KMS-11 (cell line): ENCODE results near the gene ZNF646.

Source experiments
- H2AFZ ChIP-seq: fragments of 200-600 bp; sonication (generic); 2 replicates; pipeline ENCODE4 v1.6.1; 2016; ENCODE audit warnings: antibody characterized with exemption, mixed run types, low read depth
- H3K27ac ChIP-seq: fragments of 200-600 bp; sonication (generic); 2 replicates; pipeline ENCODE4 v1.6.1; 2016; ENCODE audit warnings: mild to moderate bottlenecking, mixed run types
- H3K27me3 ChIP-seq: fragments of 200-600 bp; sonication (generic); 2 replicates; pipeline ENCODE4 v1.6.1; 2017; ENCODE audit warnings: mild to moderate bottlenecking, low read depth, mixed run types, moderate library complexity; ENCODE audit not compliant: insufficient read depth
- H3K36me3 ChIP-seq: fragments of 200-600 bp; sonication (generic); 2 replicates; pipeline ENCODE4 v1.6.1; 2017; ENCODE audit warnings: mild to moderate bottlenecking, mixed run types; ENCODE audit not compliant: insufficient read depth
- H3K4me1 ChIP-seq: fragments of 200-600 bp; sonication (generic); 2 replicates; pipeline ENCODE4 v1.6.1; 2016; ENCODE audit warnings: mild to moderate bottlenecking, low read depth, mixed run types; ENCODE audit not compliant: poor library complexity, severe bottlenecking
- H3K4me2 ChIP-seq: fragments of 200-600 bp; sonication (generic); 2 replicates; pipeline ENCODE4 v1.7.0; 2016; ENCODE audit warnings: mild to moderate bottlenecking, mixed run types
- H3K4me3 ChIP-seq: fragments of 200-600 bp; sonication (generic); IDR thresholded peaks from 2 replicates; pipeline ENCODE4 v1.6.1; 2017; ENCODE audit warnings: low read depth, low read length, mixed read lengths; ENCODE audit not compliant: insufficient read depth
- H3K79me2 ChIP-seq: fragments of 200-600 bp; sonication (generic); 2 replicates; pipeline ENCODE4 v1.6.1; 2016; ENCODE audit warnings: low read depth, mixed run types; ENCODE audit not compliant: insufficient read depth
- H3K9ac ChIP-seq: fragments of 200-600 bp; sonication (generic); 2 replicates; pipeline ENCODE4 v1.6.1; 2016; ENCODE audit warnings: mild to moderate bottlenecking, mixed run types
- H4K20me1 ChIP-seq: fragments of 200-600 bp; sonication (generic); 2 replicates; pipeline ENCODE4 v1.6.1; 2016; ENCODE audit warnings: mild to moderate bottlenecking, mixed run types; ENCODE audit not compliant: insufficient read depth
- TF ChIP-seq, protein P1 (sequence below): fragments of 200-600 bp; sonication (generic); conservative IDR thresholded peaks from 2 replicates; pipeline ENCODE4 v1.6.1; 2017; ENCODE audit warnings: low read depth, mild to moderate bottlenecking, antibody characterized with exemption, low read length, moderate library complexity, mixed read lengths

The ZNF646 gene

DNA sequence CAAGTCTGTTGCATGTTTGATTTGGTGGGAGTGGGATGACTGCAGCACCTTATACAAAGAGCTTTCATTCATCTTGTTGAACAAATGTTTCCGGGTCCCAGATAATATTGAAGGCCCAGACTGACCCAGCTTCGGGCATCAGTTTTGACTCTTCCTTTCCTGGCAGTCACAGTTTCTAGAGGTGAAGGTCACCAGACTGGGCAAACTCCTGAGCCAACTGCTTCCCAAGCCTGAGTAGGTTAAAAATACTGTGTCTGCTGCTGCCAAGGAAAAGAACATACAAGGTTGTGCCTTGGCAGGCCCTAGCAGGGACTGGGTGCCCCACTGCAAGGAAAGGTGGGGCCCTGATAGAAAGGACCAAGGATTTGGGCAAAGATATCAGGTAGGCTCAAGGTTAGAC, 38.5 kb downstream of the ZNF646 start:
- Histone ChIP-seq H3K36me3 (no peaks in the 10 kb centered on the region), H4K20me1 (no peaks in the 10 kb centered on the region), H3K4me3 (no peak overlapping the region), H2AFZ (no peak overlapping the region), H3K4me1 (peaks cover 3% of the 10 kb centered on the region), H3K27me3 (no peaks in the 10 kb centered on the region), H3K4me2 (no peak overlapping the region), H3K9ac (no peak overlapping the region), H3K27ac (no peak overlapping the region), H3K79me2 (peaks cover 14% of the 10 kb centered on the region)
- TF ChIP-seq, protein P1, sequence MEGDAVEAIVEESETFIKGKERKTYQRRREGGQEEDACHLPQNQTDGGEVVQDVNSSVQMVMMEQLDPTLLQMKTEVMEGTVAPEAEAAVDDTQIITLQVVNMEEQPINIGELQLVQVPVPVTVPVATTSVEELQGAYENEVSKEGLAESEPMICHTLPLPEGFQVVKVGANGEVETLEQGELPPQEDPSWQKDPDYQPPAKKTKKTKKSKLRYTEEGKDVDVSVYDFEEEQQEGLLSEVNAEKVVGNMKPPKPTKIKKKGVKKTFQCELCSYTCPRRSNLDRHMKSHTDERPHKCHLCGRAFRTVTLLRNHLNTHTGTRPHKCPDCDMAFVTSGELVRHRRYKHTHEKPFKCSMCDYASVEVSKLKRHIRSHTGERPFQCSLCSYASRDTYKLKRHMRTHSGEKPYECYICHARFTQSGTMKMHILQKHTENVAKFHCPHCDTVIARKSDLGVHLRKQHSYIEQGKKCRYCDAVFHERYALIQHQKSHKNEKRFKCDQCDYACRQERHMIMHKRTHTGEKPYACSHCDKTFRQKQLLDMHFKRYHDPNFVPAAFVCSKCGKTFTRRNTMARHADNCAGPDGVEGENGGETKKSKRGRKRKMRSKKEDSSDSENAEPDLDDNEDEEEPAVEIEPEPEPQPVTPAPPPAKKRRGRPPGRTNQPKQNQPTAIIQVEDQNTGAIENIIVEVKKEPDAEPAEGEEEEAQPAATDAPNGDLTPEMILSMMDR, result no peak

DNA sequence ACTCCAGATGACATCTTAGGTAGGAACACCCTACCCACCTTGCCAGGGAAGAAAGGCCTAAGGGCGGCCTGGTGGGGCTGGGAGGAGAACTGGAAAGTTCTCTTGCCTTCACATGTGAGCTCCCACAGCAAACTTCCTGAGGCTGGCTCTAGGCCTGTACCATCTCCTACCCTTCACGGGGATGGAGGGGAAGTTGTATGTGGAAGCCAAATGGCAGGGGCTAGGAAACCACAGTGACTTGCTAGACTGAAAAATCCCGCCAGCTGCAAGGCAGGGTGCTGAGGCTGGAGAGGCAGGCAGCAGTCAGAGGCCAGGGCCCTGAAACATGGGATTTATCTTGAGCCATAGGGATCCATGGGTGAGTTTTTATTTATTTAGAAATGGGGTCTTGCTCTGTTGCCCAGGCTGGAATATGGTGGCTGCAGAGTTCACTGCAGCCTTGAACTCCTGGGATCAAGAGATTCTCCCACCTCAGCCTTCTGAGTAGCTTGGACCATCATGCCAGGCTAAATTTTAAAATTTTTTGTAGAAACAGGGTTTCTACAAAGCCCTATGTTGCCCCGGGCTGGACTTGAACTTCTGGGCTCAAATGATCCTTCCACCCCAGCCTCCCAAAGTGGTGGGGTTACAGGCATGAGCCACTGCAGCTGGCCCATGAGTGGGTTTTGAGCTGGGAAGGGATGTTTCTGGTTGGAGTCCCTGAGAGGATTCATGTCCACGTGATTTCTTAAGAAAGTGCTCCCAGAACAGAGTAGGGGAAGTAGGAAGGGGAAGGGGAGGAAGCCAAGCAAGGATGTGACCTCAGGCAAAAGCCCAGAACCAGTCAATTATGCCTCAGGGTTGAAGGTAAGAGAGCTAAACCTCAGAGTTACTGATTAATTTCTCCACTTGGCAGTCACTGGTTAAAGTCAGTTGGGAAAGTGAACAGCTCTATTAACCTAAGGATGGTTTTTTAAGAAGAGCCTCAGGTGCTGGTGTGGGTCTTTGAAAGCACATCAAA, 39.2 kb downstream of the ZNF646 start:
- H3K36me3 ChIP-seq, result no peaks in the 10 kb centered on the region
- H2AFZ ChIP-seq, result no peak overlapping the region
- no peak overlapping the region for H3K4me3 ChIP-seq
- no peak overlapping the region for H3K4me2 ChIP-seq
- H3K27me3 ChIP-seq, result no peaks in the 10 kb centered on the region
- peaks cover 3% of the 10 kb centered on the region for H3K4me1 ChIP-seq
- H3K27ac ChIP-seq, result no peak overlapping the region; the same call in 1 of the 2 replicates
- H4K20me1 ChIP-seq, result no peaks in the 10 kb centered on the region
- TF ChIP-seq, protein P1, result no peak
- peaks cover 19% of the 10 kb centered on the region for H3K79me2 ChIP-seq
- H3K9ac ChIP-seq, result no peak overlapping the region

GRCh38 chr16:31114468-31114867, 40.2 kb downstream of the ZNF646 start:
- H3K9ac ChIP-seq, result no peak overlapping the region
- H3K27ac ChIP-seq, result no peak overlapping the region
- H4K20me1 ChIP-seq, result no peaks in the 10 kb centered on the region
- TF ChIP-seq, protein P1, result no peak
- H3K36me3 ChIP-seq, result no peaks in the 10 kb centered on the region
- no peak overlapping the region for H3K4me2 ChIP-seq
- peaks cover 19% of the 10 kb centered on the region for H3K79me2 ChIP-seq
- H3K4me3 ChIP-seq, result no peak overlapping the region
- no peak overlapping the region for H2AFZ ChIP-seq
- peaks cover 10% of the 10 kb centered on the region for H3K4me1 ChIP-seq
- no peaks in the 10 kb centered on the region for H3K27me3 ChIP-seq

GRCh38 chr16:31117384-31118222, 43.4 kb downstream of the ZNF646 start, which contains the start of gene KAT8:
Gene KAT8, plus strand, starts transcription at chr16:31117664. Its CDS starts 18 bp downstream, at chr16:31117682.
- H3K4me1 ChIP-seq, result peaks cover 10% of the 10 kb centered on the region
- peak within 1 kb of the TSS; percentile 30 for H3K4me3 ChIP-seq
- TF ChIP-seq, protein P1, result no peak
- no peaks in the 10 kb centered on the region for H3K27me3 ChIP-seq
- no peaks in the 10 kb centered on the region for H4K20me1 ChIP-seq
- H3K79me2 ChIP-seq, result peaks cover 15% of the 10 kb centered on the region
- peak within 1 kb of the TSS; percentile 55 for H3K27ac ChIP-seq
- peak within 1 kb of the TSS; percentile 48 for H2AFZ ChIP-seq
- peak within 1 kb of the TSS; percentile 98 for H3K4me2 ChIP-seq
- H3K36me3 ChIP-seq, result no peaks in the 10 kb centered on the region; the same call in 1 of the 2 replicates
- H3K9ac ChIP-seq, result peak within 1 kb of the TSS; percentile 64
